Astrocyte (in vitro differentiated cells and primary cell): ENCODE data around the gene ARAP1. TPM values are rescaled to one million over a fixed set of nuclear protein-coding genes. Genes with fewer than 3 reads are reported as not detected.

ENCODE experiments used
- DNase-seq: peaks from one replicate; pipeline ENCODE4 v3.0.0-alpha.2; 2010; ENCODE audit warnings: low read depth
- FAIRE-seq: peaks from 2 replicates; lab custom pipeline; 2011; peaks lifted over from hg19 to GRCh38; lab: Jason Lieb, UNC
- H2AFZ ChIP-seq: 2 replicates; pipeline ENCODE4 v1.6.0; 2012; ENCODE audit warnings: low read depth, low read length, inconsistent platforms
- H3K27ac ChIP-seq: 2 replicates; pipeline ENCODE4 v1.5.1; 2011; ENCODE audit warnings: low read depth, low read length, inconsistent platforms
- H3K27me3 ChIP-seq: 2 replicates; pipeline ENCODE4 v1.6.0; 2011; ENCODE audit warnings: low read length, inconsistent platforms; ENCODE audit not compliant: insufficient read depth
- H3K36me3 ChIP-seq: 2 replicates; pipeline ENCODE4 v1.5.1; 2011; ENCODE audit warnings: low read length, inconsistent platforms; ENCODE audit not compliant: insufficient read depth
- H3K4me1 ChIP-seq: 2 replicates; pipeline ENCODE4 v1.5.1; 2011; ENCODE audit warnings: low read length, inconsistent platforms; ENCODE audit not compliant: insufficient read depth
- H3K4me2 ChIP-seq: 2 replicates; pipeline ENCODE4 v1.6.0; 2012; ENCODE audit warnings: low read length, inconsistent platforms
- H3K4me3 ChIP-seq: 2 replicates; pipeline ENCODE4 v1.5.1; 2011; ENCODE audit warnings: low read depth, mild to moderate bottlenecking, low read length, inconsistent platforms; ENCODE audit not compliant: insufficient read depth
- H3K79me2 ChIP-seq: 2 replicates; pipeline ENCODE4 v1.6.0; 2012; ENCODE audit warnings: mild to moderate bottlenecking, low read length, inconsistent platforms; ENCODE audit not compliant: insufficient read depth
- H3K9ac ChIP-seq: 2 replicates; pipeline ENCODE4 v1.6.0; 2012; ENCODE audit warnings: mild to moderate bottlenecking, low read length, inconsistent platforms
- H3K9me3 ChIP-seq: 2 replicates; pipeline ENCODE4 v1.5.1; 2012; ENCODE audit warnings: low read depth, mild to moderate bottlenecking, low read length, inconsistent platforms; ENCODE audit not compliant: insufficient read depth
- H4K20me1 ChIP-seq: 2 replicates; pipeline ENCODE4 v1.6.0; 2012; ENCODE audit warnings: low read length, inconsistent platforms; ENCODE audit not compliant: insufficient read depth
- H3K27ac Mint-ChIP-seq: one replicate; pipeline ENCODE4 v1.8.0; 2021; ENCODE audit warnings: mild to moderate bottlenecking, mixed read lengths; ENCODE audit not compliant: unreplicated experiment
- H3K27me3 Mint-ChIP-seq: one replicate; pipeline ENCODE4 v1.8.0; 2021; ENCODE audit warnings: low read depth, mixed read lengths; ENCODE audit not compliant: unreplicated experiment
- H3K36me3 Mint-ChIP-seq: one replicate; pipeline ENCODE4 v1.8.0; 2021; ENCODE audit warnings: low read depth, mixed read lengths; ENCODE audit not compliant: unreplicated experiment
- H3K4me1 Mint-ChIP-seq: one replicate; pipeline ENCODE4 v1.8.0; 2021; ENCODE audit warnings: low read depth, mixed read lengths; ENCODE audit not compliant: unreplicated experiment
- H3K4me3 Mint-ChIP-seq: one replicate; pipeline ENCODE4 v1.8.0; 2021; ENCODE audit warnings: mild to moderate bottlenecking, moderate library complexity, mixed read lengths; ENCODE audit not compliant: unreplicated experiment
- H3K9me3 Mint-ChIP-seq: one replicate; pipeline ENCODE4 v1.8.0; 2021; ENCODE audit warnings: mild to moderate bottlenecking, mixed read lengths; ENCODE audit not compliant: unreplicated experiment
- CTCF ChIP-seq: IDR thresholded peaks from 2 replicates; pipeline ENCODE4 v1.5.1; 2011; ENCODE audit warnings: low read depth, mild to moderate bottlenecking, inconsistent platforms, low read length, moderate library complexity; ENCODE audit not compliant: insufficient read depth
- EZH2 ChIP-seq: IDR thresholded peaks from 2 replicates; pipeline ENCODE4 v1.6.1; 2012; ENCODE audit warnings: mild to moderate bottlenecking, low read length, inconsistent platforms; ENCODE audit not compliant: insufficient read depth
- total RNA-seq: library from RNA; stranded (reverse); gene quantifications from 2 replicates; pipeline ENCODE4 v1.2.1, GENCODE V29; 2021

ARAP1 gene
- total RNA-seq, 1 donor from 2014 or later = 31.9 TPM

DNA sequence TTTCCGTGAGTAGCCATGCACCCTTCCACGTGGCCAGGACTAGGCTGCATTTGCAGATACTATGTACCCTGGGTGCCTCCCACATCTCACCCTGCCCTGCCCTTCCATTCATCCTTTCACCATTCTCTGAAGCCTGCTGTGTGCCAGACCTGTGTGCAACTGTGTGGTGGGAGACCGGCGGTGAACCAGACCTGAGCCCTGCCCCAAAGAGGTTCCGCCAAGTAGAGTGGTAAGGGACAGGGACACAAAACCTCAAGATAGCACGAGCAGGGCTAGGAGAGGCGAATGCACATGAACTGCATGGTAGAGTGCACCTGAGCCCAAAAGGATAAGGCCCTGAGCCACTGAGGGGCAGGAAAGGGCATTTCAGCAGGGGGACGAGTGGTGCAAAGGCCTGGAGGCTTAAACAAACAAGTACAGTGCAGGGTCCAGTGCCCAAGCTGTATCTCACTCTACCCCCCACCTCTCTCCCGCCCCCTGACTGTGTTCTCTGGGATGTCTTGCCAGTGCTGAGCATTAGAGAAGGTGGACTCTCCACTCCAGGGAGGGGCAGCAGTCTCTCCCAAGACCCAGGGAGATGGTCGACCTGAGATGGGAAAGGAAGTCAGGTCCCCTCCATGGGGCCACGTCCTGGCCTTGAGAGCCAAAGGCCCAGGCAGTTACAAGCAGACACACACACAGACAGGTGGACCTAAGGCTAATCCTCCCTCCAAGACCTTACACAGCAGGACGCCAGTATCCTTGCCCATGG, 14.1 kb upstream of the ARAP1 start:
- Mint-ChIP-seq H3K27ac (no peak overlapping the region), H3K36me3 (peaks cover 3% of the 10 kb centered on the region), H3K27me3 (peaks cover 3% of the 10 kb centered on the region), H3K4me1 (peaks cover 19% of the 10 kb centered on the region), H3K4me3 (no peak overlapping the region), H3K9me3 (peaks cover 4% of the 10 kb centered on the region)
- Histone ChIP-seq H3K27me3 (no peaks in the 10 kb centered on the region), H3K4me3 (no peak overlapping the region), H3K36me3 (no peaks in the 10 kb centered on the region), H3K9ac (no peak overlapping the region), H3K9me3 (no peaks in the 10 kb centered on the region), H3K4me2 (no peak overlapping the region), H4K20me1 (no peaks in the 10 kb centered on the region), H3K27ac (no peak overlapping the region), H2AFZ (no peak overlapping the region), H3K4me1 (peaks cover 4% of the 10 kb centered on the region), H3K79me2 (no peaks in the 10 kb centered on the region)
- no peak for DNase-seq
- no peak for FAIRE-seq
- no peak for TF ChIP-seq CTCF
- TF ChIP-seq EZH2 = no peak

- no peaks in the 10 kb centered on the region for H4K20me1 ChIP-seq
- Mint-ChIP-seq H3K4me1 (peaks cover 20% of the 10 kb centered on the region), H3K36me3 (peaks cover 15% of the 10 kb centered on the region), H3K27ac (no peak overlapping the region), H3K9me3 (peaks cover 15% of the 10 kb centered on the region), H3K4me3 (no peak overlapping the region), H3K27me3 (peaks cover 3% of the 10 kb centered on the region)
- TF ChIP-seq EZH2 (no peak), CTCF (no peak)
- H3K9me3 ChIP-seq = no peaks in the 10 kb centered on the region
- no peaks in the 10 kb centered on the region for H3K79me2 ChIP-seq
- no peak overlapping the region for H3K27ac ChIP-seq
- no peak for DNase-seq
- no peak overlapping the region for H2AFZ ChIP-seq
- no peak overlapping the region for H3K4me3 ChIP-seq
- no peak overlapping the region for H3K4me2 ChIP-seq
- no peaks in the 10 kb centered on the region for H3K36me3 ChIP-seq
- H3K4me1 ChIP-seq = peaks cover 5% of the 10 kb centered on the region
- H3K27me3 ChIP-seq = no peaks in the 10 kb centered on the region
- no peak overlapping the region for H3K9ac ChIP-seq
- no peak for FAIRE-seq
Measured at GRCh38 chr11:72764503-72764902, 12.3 kb upstream of the ARAP1 start.

DNA sequence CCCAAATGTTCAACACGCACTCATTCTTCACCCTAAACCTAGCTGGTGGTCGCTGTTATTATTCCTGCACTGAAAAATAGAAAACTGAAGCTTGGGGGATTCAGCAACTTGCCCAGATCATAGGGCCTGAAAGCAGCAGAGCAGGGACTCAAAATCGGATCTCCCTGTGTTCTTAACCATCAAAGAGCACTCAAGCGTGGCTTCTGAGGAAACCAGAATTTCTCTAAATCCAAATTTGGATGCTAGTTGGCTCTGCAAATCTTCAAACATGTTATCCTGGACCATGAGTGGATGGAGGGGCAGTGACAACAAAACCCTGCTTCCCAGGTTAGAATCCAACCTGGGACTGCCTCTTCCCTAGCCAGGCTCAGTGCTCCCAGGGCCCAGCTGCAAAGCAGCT, 11.6 kb upstream of the ARAP1 start:
- peaks cover 11% of the 10 kb centered on the region for H3K4me1 ChIP-seq
- H3K27ac Mint-ChIP-seq = peak overlapping the region; percentile 38
- H2AFZ ChIP-seq = no peak overlapping the region
- peaks cover 20% of the 10 kb centered on the region for H3K36me3 Mint-ChIP-seq
- H3K4me3 Mint-ChIP-seq = no peak overlapping the region
- peaks cover 3% of the 10 kb centered on the region for H3K27me3 Mint-ChIP-seq
- H3K9me3 Mint-ChIP-seq = peaks cover 21% of the 10 kb centered on the region
- H3K27me3 ChIP-seq = no peaks in the 10 kb centered on the region
- DNase-seq (no peak), FAIRE-seq (no peak)
- peaks cover 22% of the 10 kb centered on the region for H3K4me1 Mint-ChIP-seq
- H3K9me3 ChIP-seq = no peaks in the 10 kb centered on the region
- H3K9ac ChIP-seq = no peak overlapping the region
- H3K36me3 ChIP-seq = no peaks in the 10 kb centered on the region
- H3K27ac ChIP-seq = no peak overlapping the region
- H4K20me1 ChIP-seq = no peaks in the 10 kb centered on the region
- H3K4me2 ChIP-seq = no peak overlapping the region
- no peaks in the 10 kb centered on the region for H3K79me2 ChIP-seq
- no peak overlapping the region for H3K4me3 ChIP-seq
- no peak for TF ChIP-seq CTCF
- no peak for TF ChIP-seq EZH2
